GM12878 (cell line): ENCODE measurements around the gene TMC8. TPM values are rescaled to one million over a fixed set of nuclear protein-coding genes. Genes with fewer than 3 reads are reported as not detected.

Experiments used
- ASH2L ChIP-seq: fragments of 300-600, 200-600 bp; sonication (generic); IDR thresholded peaks from 2 replicates; pipeline ENCODE4 v1.6.1; 2017; ENCODE audit warnings: low read depth, mild to moderate bottlenecking, borderline replicate concordance
- ATF2 ChIP-seq: IDR thresholded peaks from 2 replicates; pipeline ENCODE4 v1.6.1; 2012; ENCODE audit warnings: low read length, inconsistent platforms
- BCL11A ChIP-seq: IDR thresholded peaks from 2 replicates; pipeline ENCODE4 v1.6.1; 2011; ENCODE audit warnings: low read depth, low read length
- E2F4 ChIP-seq: IDR thresholded peaks from 2 replicates; pipeline ENCODE4 v1.6.1; 2012; ENCODE audit warnings: low read depth, low read length, improper control_type of control experiment
- ELK1 ChIP-seq: IDR thresholded peaks from 2 replicates; pipeline ENCODE4 v1.6.1; 2012; ENCODE audit warnings: low read depth, low read length, improper control_type of control experiment
- EP300 ChIP-seq, 2 experiments: fragments of 150-350 bp in 1 of 2; IDR thresholded peaks; 2 replicates each; pipeline ENCODE4 v1.6.1; 2011 to 2012; ENCODE audit warnings: low read depth in 2 of 2, low read length in 2 of 2, borderline replicate concordance in 1 of 2, improper control_type of control experiment in 1 of 2, inconsistent platforms in 1 of 2; ENCODE audit not compliant: control insufficient read depth in 1 of 2
- FOS ChIP-seq: IDR thresholded peaks from 3 replicates; pipeline ENCODE4 v1.6.1; 2011; ENCODE audit warnings: borderline replicate concordance; ENCODE audit not compliant: insufficient read length; ENCODE audit errors: extremely low read depth
- HCFC1 ChIP-seq: fragments of 150-350 bp; IDR thresholded peaks from 2 replicates; pipeline ENCODE4 v1.6.1; 2014; ENCODE audit warnings: low read length
- JUNB ChIP-seq: IDR thresholded peaks from 2 replicates; pipeline ENCODE4 v1.6.1; 2016; ENCODE audit warnings: antibody characterized with exemption, mild to moderate bottlenecking
- PAX5 ChIP-seq: IDR thresholded peaks from 2 replicates; pipeline ENCODE4 v1.6.1; 2011; ENCODE audit warnings: low read depth, low read length, borderline replicate concordance
- PBX3 ChIP-seq: IDR thresholded peaks from 2 replicates; pipeline ENCODE4 v1.6.1; 2011; ENCODE audit warnings: mild to moderate bottlenecking, low read depth, low read length, moderate library complexity; ENCODE audit not compliant: insufficient replicate concordance
- PRDM15 ChIP-seq: fragments of 450-650 bp; formaldehyde crosslinking; IDR thresholded peaks from 2 replicates; pipeline ENCODE4 v1.4.0; 2020; ENCODE audit warnings: mild to moderate bottlenecking, moderate library complexity
- RFX5 ChIP-seq: IDR thresholded peaks from 2 replicates; pipeline ENCODE4 v1.6.1; 2011; ENCODE audit warnings: low read depth, low read length, improper control_type of control experiment
- SIN3A ChIP-seq: IDR thresholded peaks from 2 replicates; pipeline ENCODE4 v1.6.1; 2012; ENCODE audit warnings: low read depth, low read length, improper control_type of control experiment
- SMC3 ChIP-seq: IDR thresholded peaks from 2 replicates; pipeline ENCODE4 v1.6.1; 2011; ENCODE audit warnings: low read length, improper control_type of control experiment, borderline replicate concordance
- SREBF1 ChIP-seq: IDR thresholded peaks from 2 replicates; pipeline ENCODE4 v1.6.1; 2012; ENCODE audit warnings: mild to moderate bottlenecking, low read length
- STAT3 ChIP-seq: IDR thresholded peaks from 2 replicates; pipeline ENCODE4 v1.6.1; 2011; ENCODE audit warnings: low read depth, low read length, improper control_type of control experiment
- SUZ12 ChIP-seq: fragments of 200-600 bp; sonication (generic); IDR thresholded peaks from one replicate; pipeline ENCODE4 v1.6.1; 2018; ENCODE audit warnings: antibody characterized with exemption, mild to moderate bottlenecking; ENCODE audit not compliant: unreplicated experiment
- TARDBP ChIP-seq: IDR thresholded peaks from 2 replicates; pipeline ENCODE4 v1.6.1; 2016; ENCODE audit warnings: borderline replicate concordance
- TCF7 ChIP-seq: IDR thresholded peaks from 2 replicates; pipeline ENCODE4 v1.6.1; 2014; ENCODE audit warnings: antibody characterized with exemption, borderline replicate concordance
- YY1 ChIP-seq: IDR thresholded peaks from 2 replicates; pipeline ENCODE4 v1.6.1; 2011; ENCODE audit warnings: low read depth, mild to moderate bottlenecking, low read length
- ZNF622 ChIP-seq: fragments of 450-650 bp; IDR thresholded peaks from 2 replicates; pipeline ENCODE4 v1.6.1; 2017; ENCODE audit warnings: mild to moderate bottlenecking, inconsistent platforms
- polyA plus RNA-seq, 11 experiments: library from polyadenylated mRNA; depleted of rRNA in 4 of 11; unstranded in 6 of 11; stranded (reverse) in 5 of 11; fragments of >200 nt; fragmentation: Nextera tagmentation in 4 of 11; fragmentation: Illumina TruSeq in 1 of 11; extraction: Ambion mirVana in 4 of 11; extraction: Trizol in 1 of 11; gene quantifications; 1 replicate in 1 of 11; 2 replicates in 10 of 11; pipeline versions ENCODE4 v1.2.1 to v1.2.3, GENCODE V29; 2011 to 2016; ENCODE audit warnings: inconsistent platforms in 2 of 11, missing spikeins in 2 of 11, low read depth in 1 of 11
- total RNA-seq, 4 experiments: library from RNA; depleted of rRNA in 3 of 4; stranded (reverse); fragments of >200 nt in 3 of 4; fragmentation: Illumina TruSeq in 1 of 4; extraction: Trizol in 1 of 4; gene quantifications; 2 replicates each; pipeline versions ENCODE4 v1.2.1 to v1.2.3, GENCODE V29; 2013 to 2021

TMC8 gene
- total and polyA plus RNA-seq, 10 of the 15 experiments (the other 5 are each of a cell fraction or from before 2014, with no cell fraction given): 2.7 to 128 (median 40.0) TPM

- TF ChIP-seq PRDM15 (CRISPR knock-in tag): no peak
- no peak for TF ChIP-seq SREBF1
- TF ChIP-seq STAT3: no peak
- no peak for TF ChIP-seq RFX5
- TF ChIP-seq BCL11A: no peak
- TF ChIP-seq JUNB: no peak
- TF ChIP-seq EP300 (IDR thresholded peaks at IDR 0.05; ENCODE audit: borderline replicate concordance in 1 of 2, control insufficient read depth in 1 of 2, low read depth in 2 of 2, low read length in 2 of 2): peak in 1 of 2 experiments; percentile 58; a peak in 1 of 4 replicates
- TF ChIP-seq ASH2L: no peak
- TF ChIP-seq FOS: no peak
- TF ChIP-seq YY1: peak; percentile 65; the same call in 1 of the 2 replicates
- no peak for TF ChIP-seq PBX3
- peak; percentile 84 for TF ChIP-seq PAX5
- peak; percentile 73 for TF ChIP-seq SMC3
- TF ChIP-seq SIN3A: peak; percentile 63; the same call in 1 of the 2 replicates
- TF ChIP-seq TCF7: no peak
- no peak for TF ChIP-seq SUZ12
- no peak for TF ChIP-seq ATF2
- peak; percentile 72; the same call in 1 of the 2 replicates for TF ChIP-seq TARDBP
- no peak; the same call in 1 of the 2 replicates for TF ChIP-seq HCFC1
- no peak; the same call in 1 of the 2 replicates for TF ChIP-seq ELK1
- TF ChIP-seq ZNF622: no peak
- TF ChIP-seq E2F4: no peak
Observed at GRCh38 chr17:78133971-78134898, 3.7 kb downstream of the TMC8 start (continued).
